CD4-positive, alpha-beta T cell treated with Interferon alpha-2 for 1 hour (primary cell): ENCODE results near the gene MCU.
"Not testable (repeated sequence)": the region's sequence is repeated elsewhere in the genome, so short reads cannot be mapped to it uniquely, and the experiment has no call there.

Source experiments
- DNase-seq, 2 donors: peaks; one replicate each; pipeline ENCODE4 v3.0.0-alpha.2; 2020 to 2022

MCU gene

DNA sequence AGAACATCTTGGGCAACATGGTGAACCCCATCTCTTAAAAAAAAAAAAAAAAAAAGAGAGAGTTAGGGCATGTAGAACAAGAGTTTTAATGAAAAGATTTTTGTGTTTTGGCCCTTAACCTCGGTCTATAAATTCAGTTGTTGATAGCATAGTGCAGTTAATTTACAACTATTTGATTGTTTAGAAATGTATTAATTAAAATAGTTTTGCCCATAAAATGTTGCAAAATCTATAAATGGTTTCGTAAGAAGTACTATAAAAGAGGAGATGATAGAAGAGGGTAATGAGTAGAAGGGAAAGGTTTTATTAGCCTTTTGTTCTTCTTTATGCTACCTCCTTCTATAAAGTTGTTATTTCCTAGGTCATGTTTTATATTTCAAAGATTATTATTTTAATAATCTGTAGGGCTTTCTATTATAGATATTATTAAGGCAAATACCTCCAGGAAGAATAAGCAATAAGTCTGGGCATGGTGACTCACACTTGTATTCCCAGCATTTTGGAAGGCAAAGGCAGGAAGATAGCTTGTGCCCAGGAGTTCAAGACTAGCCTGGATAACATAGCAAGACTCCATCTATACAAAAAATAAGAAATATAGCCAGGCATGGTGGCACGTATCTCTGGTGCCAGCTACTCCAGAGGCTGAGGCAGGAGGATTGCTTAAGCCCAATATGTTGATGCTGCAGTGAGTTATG lies 73.3 kb downstream of the MCU start:
- DNase-seq, result no peak

DNA sequence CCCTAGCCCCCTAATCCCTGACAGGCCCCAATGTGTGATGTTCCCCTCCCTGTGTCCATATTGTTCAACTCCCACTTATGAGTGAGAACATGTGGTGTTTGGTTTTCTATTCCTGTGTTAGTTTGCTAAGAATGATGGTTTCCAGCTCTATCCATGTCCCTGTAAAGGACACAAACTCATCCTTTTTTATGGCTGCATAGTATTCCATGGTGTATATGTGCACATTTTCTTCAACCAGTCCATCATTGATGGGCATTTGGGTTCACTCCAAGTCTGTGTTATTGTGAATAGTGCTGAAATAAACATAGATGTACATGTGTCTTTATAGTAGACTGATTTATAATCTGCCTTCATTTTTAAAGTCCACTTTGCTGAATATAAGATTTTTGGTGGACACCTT lies 79.3 kb downstream of the MCU start:
- not testable (repeated sequence) for DNase-seq

DNA sequence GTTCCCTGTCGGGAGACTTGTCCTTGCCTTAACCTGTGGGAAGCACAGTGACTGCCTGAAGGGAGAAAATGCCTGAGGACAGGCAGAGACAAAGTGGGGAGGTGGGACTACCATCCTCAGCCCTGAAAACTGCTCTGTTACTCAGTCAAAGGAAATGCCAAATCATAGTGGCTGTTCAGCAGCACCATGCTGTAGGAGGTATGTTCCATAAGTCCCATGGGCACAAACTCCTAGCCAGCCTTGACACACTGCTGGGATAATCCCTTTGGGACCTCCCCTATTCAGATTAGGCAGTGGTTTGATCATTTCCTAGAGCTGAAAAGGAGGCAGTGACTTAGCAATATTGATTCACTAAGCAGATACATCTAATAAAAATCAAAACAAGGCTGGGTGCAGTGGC lies 80.1 kb downstream of the MCU start:
- DNase-seq, result no peak

DNA sequence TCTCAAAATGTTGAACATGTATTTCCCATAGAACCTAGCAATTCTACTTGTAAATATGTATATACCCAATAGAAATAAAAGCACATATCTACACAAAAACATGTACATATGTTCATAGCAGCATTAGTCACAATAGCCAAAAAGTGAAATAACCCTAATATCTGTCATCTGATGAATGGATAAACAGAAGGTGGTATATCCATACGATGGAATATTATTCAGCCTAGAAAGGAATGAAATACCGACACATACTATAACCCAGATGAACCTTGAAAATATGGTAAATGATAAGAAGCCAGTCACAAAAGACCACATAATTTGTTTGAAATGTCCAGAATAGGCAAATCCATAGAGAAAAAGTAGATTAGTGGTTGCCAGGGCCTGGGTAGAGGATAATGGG lies 87.9 kb downstream of the MCU start:
- DNase-seq, result no peak

DNA sequence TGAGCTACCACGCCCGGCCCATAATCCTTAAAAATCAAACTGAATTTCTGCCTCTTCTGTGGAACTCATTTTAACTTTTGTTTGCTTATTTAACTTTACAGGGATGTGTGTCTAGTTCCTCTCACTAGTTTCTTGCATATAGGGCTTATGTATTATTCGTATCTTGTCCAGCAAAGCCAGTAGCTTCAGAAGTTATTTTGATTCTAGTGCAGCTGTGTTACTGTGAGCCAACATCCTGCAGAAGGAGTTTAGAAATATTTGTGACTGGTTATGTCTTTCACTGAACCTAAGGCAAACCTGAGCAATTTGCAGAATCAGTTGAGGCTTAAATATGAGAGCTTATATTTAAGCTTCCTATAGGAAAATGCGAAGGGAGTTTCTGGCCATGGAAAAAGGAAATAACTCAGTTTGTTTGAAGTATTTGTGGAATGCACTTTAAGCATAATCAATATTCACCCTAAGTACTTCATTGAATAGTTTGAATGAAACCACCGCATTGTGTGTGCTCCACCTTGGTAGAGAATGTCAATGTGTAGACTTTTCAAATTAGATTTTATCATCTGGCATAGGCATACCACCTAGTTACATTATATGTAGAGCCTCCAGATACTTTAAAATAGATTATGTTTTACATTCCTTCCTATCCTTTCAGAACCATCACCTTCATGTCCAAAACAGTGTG lies 90.8 kb downstream of the MCU start:
- DNase-seq, result no peak

DNA sequence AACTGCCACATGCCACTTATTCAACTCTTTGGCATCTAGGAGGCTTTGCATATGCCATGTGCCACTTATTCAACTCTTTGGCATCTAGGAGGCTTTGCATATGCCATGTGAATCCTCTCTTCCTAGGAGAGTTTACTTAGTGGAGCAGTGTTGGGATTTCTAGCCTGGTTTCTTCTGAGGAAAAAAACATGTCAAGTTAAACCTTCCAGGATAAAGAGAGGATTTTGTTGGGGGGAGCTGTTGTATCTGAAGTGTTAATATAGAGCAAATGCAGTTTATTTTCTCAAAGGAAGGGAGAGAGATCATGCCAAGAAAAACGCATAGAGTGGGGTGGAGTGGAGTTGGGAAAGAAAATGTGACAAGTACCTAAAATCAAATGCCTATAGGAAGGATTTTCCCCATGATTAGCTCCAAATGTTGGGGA lies 91.5 kb downstream of the MCU start:
- no peak for DNase-seq

DNA sequence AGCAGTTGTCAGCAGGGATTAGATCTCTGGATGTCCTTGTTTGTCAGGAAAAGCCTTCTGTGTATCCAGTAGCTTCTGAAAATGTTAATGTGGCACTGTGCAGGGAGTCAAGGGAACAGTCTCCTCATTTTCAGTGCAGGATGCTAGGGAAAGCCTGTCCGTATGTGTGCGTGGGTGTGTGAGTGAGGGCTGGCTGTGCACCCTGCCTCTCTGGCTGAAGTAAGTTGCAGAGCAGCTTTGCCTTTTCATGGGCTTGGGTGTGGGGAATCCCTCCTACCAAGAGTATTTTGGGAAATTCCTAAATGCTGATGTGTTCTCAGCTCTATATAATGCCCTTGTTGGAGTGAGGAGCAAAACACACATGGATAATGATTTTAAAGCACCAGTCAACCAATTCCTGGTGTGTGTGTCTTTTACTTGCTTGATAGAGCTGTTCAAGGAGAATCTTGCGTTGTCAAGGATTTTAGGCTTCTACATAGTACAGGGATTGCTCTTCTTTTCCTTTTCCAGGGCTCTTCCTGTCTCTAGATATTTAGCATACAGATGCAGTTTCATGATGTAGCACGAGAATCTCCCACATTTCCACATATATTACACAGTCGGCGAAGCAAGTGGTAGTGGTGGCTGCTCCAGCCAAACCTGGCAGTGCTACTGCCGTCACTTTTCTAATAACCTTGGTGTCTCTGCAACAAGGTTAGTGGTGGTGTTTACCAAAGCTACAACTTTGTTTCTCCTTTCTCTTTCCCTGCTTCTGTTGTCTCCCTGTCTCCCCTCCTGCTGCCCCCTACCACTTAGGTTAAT lies 92.8 kb downstream of the MCU start:
- no peak for DNase-seq

DNA sequence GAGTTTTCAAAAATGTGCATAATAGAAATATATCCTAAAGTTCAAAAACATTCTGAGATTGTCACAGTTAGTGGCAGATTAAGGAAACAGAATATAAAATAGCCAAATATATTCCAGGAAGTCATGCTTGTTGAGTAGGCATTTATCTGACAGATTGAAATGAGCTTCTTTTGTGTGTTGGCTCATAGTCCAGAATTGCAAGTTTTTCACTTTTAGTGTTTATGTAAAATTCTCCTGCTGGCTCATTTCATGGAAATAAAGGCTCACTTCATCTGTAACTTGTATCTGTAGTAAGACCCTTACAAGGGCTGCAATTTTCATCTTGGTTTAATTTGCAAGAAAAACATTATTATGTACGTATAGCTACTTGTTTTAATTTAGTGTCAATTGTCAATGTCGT lies 93.5 kb downstream of the MCU start:
- DNase-seq, result no peak

DNA sequence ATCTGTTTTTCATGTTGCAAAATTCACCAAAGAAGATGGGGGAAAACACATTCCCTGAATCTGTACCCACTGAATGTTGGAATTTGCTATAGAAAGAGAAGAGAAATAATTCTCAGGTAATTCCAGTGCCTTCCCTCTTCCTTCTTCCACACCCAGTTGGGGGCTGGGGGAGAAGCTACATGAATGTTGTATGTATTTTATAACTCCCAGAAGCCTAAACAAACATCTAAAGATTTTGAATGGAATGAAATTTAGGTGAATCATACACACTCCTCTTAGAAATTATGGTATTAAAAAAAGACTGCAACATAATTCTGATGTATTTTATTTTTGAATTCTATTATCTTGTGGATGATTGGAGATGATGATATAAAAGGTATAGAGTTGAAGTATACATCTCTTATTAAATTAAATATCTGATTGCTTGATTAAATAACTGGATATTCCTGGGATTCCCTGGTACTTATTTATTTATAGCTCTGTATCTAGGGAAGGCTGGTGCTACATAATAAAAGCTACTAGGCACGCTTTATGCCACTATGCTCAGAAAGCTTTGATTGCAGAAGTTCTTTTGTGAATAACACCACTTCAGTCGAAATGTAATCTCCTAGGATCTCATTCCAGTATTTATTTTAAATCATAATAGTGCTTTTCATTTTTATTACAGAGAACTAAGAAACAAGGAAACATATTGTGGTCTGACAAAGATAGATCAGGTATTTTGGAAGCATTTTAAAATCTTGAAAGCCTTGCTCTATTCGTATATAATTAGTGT lies 98.5 kb downstream of the MCU start:
- DNase-seq, result no peak

DNA sequence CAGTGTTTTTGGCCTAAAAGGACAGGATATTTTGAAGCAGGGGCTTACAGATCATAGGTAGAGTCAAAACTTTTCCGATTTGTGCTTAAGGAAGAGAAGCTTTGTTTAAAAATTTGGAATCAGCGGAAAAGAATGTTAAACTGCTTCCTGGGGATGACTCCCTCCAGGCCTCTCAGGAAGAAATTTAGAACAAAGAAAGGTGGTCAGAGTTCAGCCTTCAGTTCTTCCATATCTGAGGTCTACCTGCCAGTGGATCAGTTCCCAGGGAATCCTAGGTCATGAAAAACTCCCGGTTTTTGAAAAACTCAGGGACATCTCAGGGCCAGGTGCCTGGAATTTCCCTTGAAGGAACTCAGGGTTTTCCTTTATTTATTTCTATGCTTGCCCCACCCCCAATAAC lies 100.3 kb downstream of the MCU start:
- DNase-seq, result no peak

DNA sequence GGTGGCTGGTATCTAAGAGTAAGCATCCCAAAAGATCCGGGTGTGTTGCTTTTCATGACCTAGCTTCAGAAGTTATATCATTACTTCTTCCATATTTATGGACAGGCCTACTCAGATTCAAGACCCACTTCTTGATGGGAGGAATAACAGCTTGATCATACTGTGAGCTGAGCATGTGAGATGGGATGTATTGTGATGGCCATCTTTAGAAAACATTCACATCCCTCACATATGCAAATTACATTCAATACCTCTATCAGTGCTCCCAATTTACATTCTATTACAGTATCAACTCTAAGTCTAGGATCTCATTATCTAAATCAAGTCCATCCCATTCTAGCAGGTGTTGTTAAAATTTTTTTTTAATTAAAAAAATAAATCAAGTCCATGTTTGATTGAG lies 101.8 kb downstream of the MCU start:
- DNase-seq, result no peak

DNA sequence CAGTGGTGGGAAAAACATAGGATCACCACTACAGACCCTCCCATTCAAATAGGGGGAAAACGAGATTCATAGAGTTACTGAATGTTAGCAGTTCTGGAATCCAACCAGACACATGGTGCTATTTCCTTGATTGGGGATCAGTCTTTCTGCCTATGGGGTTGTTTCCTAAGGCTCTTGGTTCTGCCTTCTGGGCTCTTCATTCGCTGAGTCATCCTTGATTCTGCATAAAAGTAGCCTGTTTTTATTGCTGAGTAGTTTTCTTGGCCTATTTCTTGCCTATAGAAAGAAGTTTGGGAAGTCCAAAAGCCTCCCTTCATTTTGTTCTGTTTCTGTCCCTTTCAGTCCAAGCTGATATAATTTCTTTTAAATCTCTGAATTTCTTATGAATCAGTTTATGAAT lies 102.3 kb downstream of the MCU start:
- DNase-seq, result no peak

DNA sequence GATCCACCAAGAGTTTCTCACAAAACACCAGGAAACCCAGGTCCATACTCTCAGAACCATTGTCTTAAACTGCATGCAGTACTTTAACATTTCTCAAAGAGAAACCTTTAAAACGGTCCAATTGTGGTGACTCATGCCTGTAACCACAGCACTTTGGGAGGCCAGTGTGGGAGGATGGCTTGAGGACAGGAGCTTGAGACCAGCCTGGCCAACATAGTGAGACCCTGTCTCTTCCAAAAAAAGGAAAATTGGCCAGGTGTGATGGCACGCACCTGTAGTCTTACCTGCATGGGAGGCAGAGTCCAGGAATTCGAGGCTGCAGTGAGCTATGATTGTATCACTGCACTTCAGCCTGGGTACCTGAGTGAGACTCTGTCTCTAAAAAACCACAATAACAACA lies 104.1 kb downstream of the MCU start:
- no peak for DNase-seq

DNA sequence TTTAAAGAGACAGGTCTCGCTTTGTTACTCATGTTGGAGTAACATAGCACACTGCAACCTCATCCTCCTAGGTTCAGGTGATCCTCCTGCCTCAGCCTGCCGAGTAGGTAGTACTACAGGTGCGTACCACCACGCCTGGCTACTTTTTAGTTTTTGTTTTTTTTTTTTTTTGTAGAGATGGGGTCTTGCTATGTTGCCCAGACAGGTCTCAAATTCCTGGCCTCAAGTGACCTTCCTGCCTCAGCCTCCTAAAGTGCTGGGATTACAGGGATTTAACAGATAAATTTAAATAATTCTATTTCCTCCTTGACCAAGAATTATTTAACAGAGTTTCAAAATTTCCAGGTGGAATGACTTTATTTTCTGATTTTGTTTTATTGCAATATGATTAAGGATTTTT lies 104.6 kb downstream of the MCU start:
- DNase-seq, result no peak

DNA sequence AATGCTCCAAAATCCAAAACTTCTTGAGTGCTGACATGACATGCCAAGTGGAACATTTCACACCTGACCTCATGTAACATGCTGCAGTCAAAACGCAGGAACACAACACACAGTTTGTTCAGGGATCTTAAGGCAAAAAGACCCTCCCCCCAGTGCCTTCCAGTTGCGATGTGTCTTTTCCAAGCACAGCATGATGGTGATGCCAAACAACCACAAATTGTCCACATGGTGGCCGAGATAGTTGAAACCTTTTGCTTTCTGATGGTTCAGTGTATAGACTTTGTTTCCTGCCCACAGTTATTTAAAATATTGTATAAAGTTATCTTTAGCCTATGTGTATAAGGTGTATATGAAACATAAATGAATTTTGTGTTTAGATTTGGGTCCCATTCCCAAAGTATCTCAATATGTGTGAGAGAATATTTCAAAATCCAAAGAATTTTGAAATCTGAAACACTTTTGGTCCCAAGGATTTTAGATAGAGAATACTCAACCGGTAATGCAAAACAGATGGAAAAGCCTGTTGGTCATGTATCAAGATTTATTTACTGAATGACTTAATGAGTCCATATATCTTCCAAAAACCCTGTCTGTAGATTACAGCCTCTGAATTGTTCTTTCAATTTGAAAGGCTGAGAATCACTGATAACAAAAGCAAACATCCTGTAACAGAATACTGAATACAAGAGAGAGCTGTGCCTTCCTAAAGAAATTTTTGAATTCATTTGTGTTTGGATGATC lies 108.2 kb downstream of the MCU start:
- DNase-seq, result no peak

DNA sequence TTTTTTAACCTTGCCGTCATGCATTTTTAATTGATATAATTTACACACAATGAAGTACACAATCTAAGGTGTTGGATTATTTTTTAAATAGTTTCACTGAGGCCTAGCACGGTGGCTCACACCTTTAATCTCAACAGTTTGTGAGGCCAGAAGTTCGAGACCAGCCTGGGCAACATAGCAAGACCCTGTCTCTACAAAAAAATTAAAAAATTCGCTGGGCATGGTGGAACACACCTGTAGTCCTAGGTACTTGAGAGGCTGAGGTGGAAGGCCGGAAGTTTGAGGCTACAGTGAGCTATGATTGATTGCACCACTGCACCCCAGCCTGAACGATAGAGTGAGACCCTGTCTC lies 108.8 kb downstream of the MCU start:
- DNase-seq, result no peak

DNA sequence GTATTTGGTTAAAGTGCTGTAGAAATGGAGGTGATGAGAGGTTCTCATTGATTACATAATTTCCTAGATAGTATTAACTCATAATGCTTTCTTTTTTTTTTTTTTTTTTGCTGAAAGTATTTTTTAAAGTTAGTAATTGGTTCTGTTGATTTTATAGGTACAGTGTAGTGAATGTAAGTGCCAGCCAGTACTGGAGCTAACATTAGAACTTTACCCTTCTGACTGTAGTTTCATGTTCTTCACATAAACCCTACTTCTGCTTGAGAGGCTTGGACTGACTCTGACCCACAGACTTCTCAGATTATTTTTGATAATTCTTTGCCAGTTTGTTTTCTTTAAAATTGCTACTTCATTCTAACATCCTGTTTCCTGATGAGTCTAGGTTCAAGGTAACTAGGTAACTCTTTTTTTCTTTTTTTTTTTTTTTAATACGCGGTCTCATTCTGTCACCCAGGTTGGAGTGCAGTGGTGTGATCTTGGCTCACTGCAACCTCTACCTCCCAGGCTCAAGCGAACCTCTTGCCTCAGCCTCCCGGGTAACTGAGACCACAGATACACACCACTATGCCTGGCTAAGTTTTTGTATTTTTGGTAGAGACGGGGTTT lies 109.4 kb downstream of the MCU start:
- peak in 1 of 2 donors; percentile 5 for DNase-seq

DNA sequence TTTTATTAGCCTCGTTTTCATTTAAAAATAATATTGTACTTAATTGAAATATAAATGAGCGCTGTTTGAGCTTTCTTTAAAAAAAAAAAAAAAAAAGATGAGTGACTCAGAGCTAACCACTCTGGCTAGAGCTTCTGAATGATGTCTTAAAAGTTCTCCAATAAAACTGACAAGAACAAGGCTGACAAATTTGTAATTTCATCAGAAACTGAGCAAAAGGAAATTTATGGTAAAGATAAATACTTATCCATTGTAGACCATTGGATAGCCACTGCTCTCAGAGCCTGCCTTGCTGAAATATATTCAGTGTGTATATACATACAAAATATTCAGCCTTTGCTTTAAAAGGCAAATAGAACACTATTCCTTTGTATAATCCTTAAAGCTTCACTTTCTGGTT lies 110.4 kb downstream of the MCU start:
- DNase-seq, result no peak

DNA sequence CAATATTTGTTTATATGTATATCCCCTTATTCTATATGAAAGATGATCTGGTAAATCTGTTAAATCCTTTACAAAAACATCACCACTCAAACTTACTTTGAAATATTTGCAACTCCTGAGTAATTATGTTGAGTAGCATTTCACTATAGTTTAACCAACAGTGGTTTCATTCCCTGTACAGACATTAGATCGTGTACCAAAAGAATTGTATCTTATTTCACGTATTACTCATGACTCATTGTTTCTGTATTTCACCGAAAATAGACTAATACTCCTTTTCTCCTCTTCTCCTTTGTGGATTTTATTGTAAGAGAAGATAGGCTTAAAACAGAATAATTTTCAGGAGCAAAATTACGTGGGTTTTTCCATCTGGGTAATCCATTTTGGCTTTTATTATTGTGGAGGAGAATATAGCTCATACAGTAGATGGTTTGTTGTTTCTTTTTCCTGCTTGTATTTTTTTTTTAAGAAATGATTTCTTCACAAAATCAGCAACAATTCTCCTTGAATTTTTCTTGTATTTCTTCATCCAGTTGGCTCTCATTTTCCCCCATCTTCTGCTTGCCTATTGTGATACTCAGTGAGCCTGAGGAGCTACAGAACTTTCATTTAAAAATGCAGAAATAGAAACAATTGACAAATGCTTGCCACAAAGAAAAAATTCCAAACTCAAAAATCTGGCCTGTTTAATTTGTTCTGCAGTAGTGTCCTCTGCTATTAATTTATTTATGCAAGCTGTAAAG lies 111.0 kb downstream of the MCU start:
- DNase-seq, result no peak

DNA sequence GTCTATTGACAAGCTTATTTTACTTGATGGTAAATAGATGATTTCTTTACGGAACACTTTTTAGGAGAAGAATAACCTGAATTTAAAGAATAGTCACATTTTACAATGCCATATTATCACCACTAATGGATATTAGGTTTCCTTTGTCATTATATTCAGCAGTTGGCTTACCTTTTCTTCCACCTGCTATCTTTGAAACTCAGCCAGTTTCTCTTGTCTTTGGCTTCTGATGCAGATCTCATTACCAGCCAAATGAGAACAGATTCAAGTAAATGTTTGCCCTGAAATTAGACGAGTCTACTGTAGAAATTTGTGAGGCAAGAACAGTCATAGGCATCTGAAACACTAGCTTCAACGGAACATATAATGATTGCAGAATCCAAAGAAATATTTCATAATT lies 116.1 kb downstream of the MCU start:
- DNase-seq, result no peak

DNA sequence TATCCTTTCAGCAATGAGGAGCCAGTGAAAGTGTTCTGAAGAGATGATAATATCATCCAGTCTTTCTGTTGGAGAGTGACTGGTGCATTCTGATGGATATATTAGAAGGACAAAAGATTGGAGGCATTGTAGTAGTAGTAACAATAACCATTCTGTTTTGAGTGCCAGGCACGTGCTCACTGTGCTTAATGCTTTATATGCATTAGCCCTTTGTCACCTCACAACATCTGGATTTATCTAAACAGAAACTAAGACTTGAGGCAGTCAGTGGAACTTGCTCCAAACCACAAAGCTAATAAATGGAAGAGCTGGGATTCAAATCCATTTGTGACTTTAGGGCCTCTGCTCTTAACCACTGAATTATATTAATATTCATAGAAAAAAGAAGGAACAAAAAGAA lies 117.1 kb downstream of the MCU start:
- no peak for DNase-seq

DNA sequence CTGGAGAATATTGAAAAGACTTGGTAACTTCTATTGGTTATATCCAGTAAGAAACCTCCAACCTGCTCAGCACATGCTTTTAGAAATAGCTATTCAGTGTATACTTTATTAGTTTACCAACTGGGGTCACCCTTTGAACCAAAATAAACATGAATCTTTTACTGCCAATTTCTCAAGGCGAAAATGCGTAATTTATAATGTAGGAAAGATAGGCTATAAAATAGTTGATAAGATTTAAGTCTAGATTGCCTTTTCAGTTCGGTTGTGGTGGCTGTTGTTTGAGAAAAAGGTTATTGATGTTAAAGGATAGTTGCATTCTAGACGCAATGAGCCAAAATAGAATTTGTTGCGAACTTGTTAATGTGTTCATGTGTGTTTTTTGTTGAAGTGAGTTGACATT lies 119.0 kb downstream of the MCU start:
- DNase-seq, result no peak
